OCI-LY1 (cell line): Measurements from ENCODE around the gene C10orf88.

Experiments used
- H2AFZ ChIP-seq: fragments of 200-600 bp; sonication (generic), shearing (Covaris generic); 2 replicates; pipeline ENCODE4 v1.6.0; 2014; ENCODE audit warnings: antibody characterized with exemption, mild to moderate bottlenecking, low read length
- H3F3A ChIP-seq: fragments of 200-600 bp; sonication (generic), shearing (Covaris generic); 2 replicates; pipeline ENCODE4 v1.6.0; 2014; ENCODE audit warnings: mild to moderate bottlenecking, antibody characterized with exemption, low read length, moderate library complexity; ENCODE audit not compliant: insufficient read depth
- H3K27ac ChIP-seq: fragments of 200-600 bp; sonication (generic); 2 replicates; pipeline ENCODE4 v1.5.1; 2014; ENCODE audit warnings: low read length, mixed run types, mild to moderate bottlenecking, low read depth; ENCODE audit not compliant: poor library complexity, severe bottlenecking
- H3K27me3 ChIP-seq: fragments of 200-600 bp; sonication (generic); 2 replicates; pipeline ENCODE4 v1.6.0; 2014; ENCODE audit warnings: antibody characterized with exemption, mild to moderate bottlenecking, low read length, moderate library complexity; ENCODE audit not compliant: insufficient read depth
- H3K36me3 ChIP-seq: fragments of 200-600 bp; sonication (generic); 2 replicates; pipeline ENCODE4 v1.6.1; 2014; ENCODE audit warnings: mild to moderate bottlenecking, antibody characterized with exemption, low read length, moderate library complexity, mixed read lengths; ENCODE audit not compliant: insufficient read depth
- H3K4me1 ChIP-seq: fragments of 200-600 bp; sonication (generic); 2 replicates; pipeline ENCODE4 v1.5.1; 2014; ENCODE audit warnings: mild to moderate bottlenecking, low read length, moderate library complexity; ENCODE audit not compliant: insufficient read depth, severe bottlenecking
- H3K4me2 ChIP-seq: fragments of 200-600 bp; sonication (generic), shearing (Covaris generic); 2 replicates; pipeline ENCODE4 v1.6.1; 2014; ENCODE audit warnings: low read length
- H3K4me3 ChIP-seq: fragments of 200-600 bp; sonication (generic); 2 replicates; pipeline ENCODE4 v1.5.1; 2014; ENCODE audit warnings: low read length, low read depth, mild to moderate bottlenecking, mixed read lengths; ENCODE audit not compliant: poor library complexity, severe bottlenecking
- H3K79me2 ChIP-seq: fragments of 200-600 bp; shearing (Covaris generic); 2 replicates; pipeline ENCODE4 v1.6.1; 2016; ENCODE audit warnings: mixed run types, low read length, mixed read lengths; ENCODE audit not compliant: insufficient read depth
- H3K9ac ChIP-seq: fragments of 200-600 bp; sonication (generic), shearing (Covaris generic); 2 replicates; pipeline ENCODE4 v1.6.1; 2014; ENCODE audit warnings: mild to moderate bottlenecking, low read length, mixed read lengths
- H3K9me2 ChIP-seq: fragments of 200-600 bp; sonication (generic), shearing (Covaris generic); 2 replicates; pipeline ENCODE4 v1.6.1; 2014; ENCODE audit warnings: low read depth, mild to moderate bottlenecking, low read length, mixed read lengths
- H3K9me3 ChIP-seq: fragments of 200-600 bp; shearing (Covaris generic); 2 replicates; pipeline ENCODE4 v1.6.1; 2014; ENCODE audit warnings: low read length, mixed read lengths
- H4K20me1 ChIP-seq: fragments of 200-600 bp; sonication (generic), shearing (Covaris generic); 2 replicates; pipeline ENCODE4 v1.6.0; 2016; ENCODE audit warnings: mild to moderate bottlenecking, low read length; ENCODE audit not compliant: insufficient read depth
- CTCF ChIP-seq: fragments of 200-600 bp; sonication (generic), shearing (Covaris generic); IDR thresholded peaks from 2 replicates; pipeline ENCODE4 v1.5.1; 2017; ENCODE audit warnings: mild to moderate bottlenecking, antibody characterized with exemption, low read length, moderate library complexity, mixed read lengths
- EZH2 ChIP-seq: fragments of 200-600 bp; sonication (generic), shearing (Covaris generic); IDR thresholded peaks from 2 replicates; pipeline ENCODE4 v1.8.0; 2017; ENCODE audit warnings: borderline replicate concordance, mixed run types, mild to moderate bottlenecking, antibody characterized with exemption, low read length, moderate library complexity, mixed read lengths

Gene C10orf88

GRCh38 chr10:122931088-122931906 is 22.7 kb downstream of the C10orf88 start:
- Histone ChIP-seq H3K36me3 (peaks cover 5% of the 10 kb centered on the region), H3K4me2 (no peak overlapping the region), H4K20me1 (no peaks in the 10 kb centered on the region), H3K79me2 (no peaks in the 10 kb centered on the region), H3K27ac (no peak overlapping the region), H3K9ac (no peak overlapping the region), H3K4me3 (no peak overlapping the region), H3K9me2 (no peaks in the 10 kb centered on the region), H3K27me3 (no peaks in the 10 kb centered on the region), H2AFZ (no peak overlapping the region), H3K9me3 (no peaks in the 10 kb centered on the region), H3F3A (no peaks in the 10 kb centered on the region), H3K4me1 (no peaks in the 10 kb centered on the region)
- no peak for TF ChIP-seq CTCF
- no peak for TF ChIP-seq EZH2

GRCh38 chr10:122930140-122930539 is 23.9 kb downstream of the C10orf88 start:
- Histone ChIP-seq H3K4me3 (no peak overlapping the region), H3K9ac (no peak overlapping the region), H3K27ac (no peak overlapping the region), H3K27me3 (no peaks in the 10 kb centered on the region), H4K20me1 (no peaks in the 10 kb centered on the region), H3K36me3 (no peaks in the 10 kb centered on the region), H3K9me2 (no peaks in the 10 kb centered on the region), H3K4me2 (no peak overlapping the region), H3F3A (no peaks in the 10 kb centered on the region), H3K9me3 (no peaks in the 10 kb centered on the region), H3K4me1 (no peaks in the 10 kb centered on the region), H3K79me2 (no peaks in the 10 kb centered on the region), H2AFZ (no peak overlapping the region)
- no peak for TF ChIP-seq CTCF
- no peak for TF ChIP-seq EZH2

- Histone ChIP-seq H3K9ac (no peak overlapping the region), H3K9me3 (no peaks in the 10 kb centered on the region), H3K27ac (no peak overlapping the region), H3K79me2 (no peaks in the 10 kb centered on the region), H3K4me1 (no peaks in the 10 kb centered on the region), H4K20me1 (no peaks in the 10 kb centered on the region), H3K9me2 (no peaks in the 10 kb centered on the region), H3K27me3 (no peaks in the 10 kb centered on the region), H3K4me3 (no peak overlapping the region), H2AFZ (no peak overlapping the region), H3K36me3 (no peaks in the 10 kb centered on the region), H3K4me2 (no peak overlapping the region), H3F3A (no peaks in the 10 kb centered on the region)
- TF ChIP-seq CTCF: no peak
- TF ChIP-seq EZH2: no peak
These were observed 38.3 kb downstream of the C10orf88 start for GRCh38 chr10:122915700-122916099.
